Measurements from ENCODE around the gene CALU. TPM values are rescaled to one million over a fixed set of nuclear protein-coding genes. Genes with fewer than 3 reads are reported as not detected.

Gene CALU
- total RNA-seq, 4 donors from 2014 or later: 32.4 to 44.1 (median 36.7) TPM

DNA sequence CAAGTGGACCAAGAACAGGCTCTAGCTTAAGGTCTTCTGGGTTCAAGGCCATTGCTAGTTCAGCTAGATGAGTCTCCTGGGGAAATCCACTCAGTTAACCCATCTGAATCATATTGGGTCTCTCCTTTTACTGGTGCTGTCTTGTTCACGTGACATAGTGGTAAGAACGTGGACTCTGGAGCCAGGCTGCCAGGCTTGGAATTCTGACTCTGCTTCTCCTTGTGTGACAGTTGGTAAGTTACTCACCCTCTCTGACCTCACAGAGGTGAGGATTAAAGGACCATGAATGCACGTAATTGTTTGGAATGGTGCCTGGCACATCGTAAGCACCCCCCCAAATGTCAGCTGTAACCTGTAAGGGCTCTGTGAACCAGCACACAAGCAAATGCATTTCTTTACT, 9.7 kb upstream of the CALU start:
- no peaks in the 10 kb centered on the region for H3K9me3 ChIP-seq
- H3K36me3 ChIP-seq: no peaks in the 10 kb centered on the region
- H3K27me3 ChIP-seq: no peaks in the 10 kb centered on the region
- no peak overlapping the region for H3K4me3 ChIP-seq
- no peaks in the 10 kb centered on the region for H3K4me1 ChIP-seq
- TF ChIP-seq, protein P1, sequence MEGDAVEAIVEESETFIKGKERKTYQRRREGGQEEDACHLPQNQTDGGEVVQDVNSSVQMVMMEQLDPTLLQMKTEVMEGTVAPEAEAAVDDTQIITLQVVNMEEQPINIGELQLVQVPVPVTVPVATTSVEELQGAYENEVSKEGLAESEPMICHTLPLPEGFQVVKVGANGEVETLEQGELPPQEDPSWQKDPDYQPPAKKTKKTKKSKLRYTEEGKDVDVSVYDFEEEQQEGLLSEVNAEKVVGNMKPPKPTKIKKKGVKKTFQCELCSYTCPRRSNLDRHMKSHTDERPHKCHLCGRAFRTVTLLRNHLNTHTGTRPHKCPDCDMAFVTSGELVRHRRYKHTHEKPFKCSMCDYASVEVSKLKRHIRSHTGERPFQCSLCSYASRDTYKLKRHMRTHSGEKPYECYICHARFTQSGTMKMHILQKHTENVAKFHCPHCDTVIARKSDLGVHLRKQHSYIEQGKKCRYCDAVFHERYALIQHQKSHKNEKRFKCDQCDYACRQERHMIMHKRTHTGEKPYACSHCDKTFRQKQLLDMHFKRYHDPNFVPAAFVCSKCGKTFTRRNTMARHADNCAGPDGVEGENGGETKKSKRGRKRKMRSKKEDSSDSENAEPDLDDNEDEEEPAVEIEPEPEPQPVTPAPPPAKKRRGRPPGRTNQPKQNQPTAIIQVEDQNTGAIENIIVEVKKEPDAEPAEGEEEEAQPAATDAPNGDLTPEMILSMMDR (IDR thresholded peaks at IDR 0.05): no peak
- TF ChIP-seq EP300 (IDR thresholded peaks at IDR 0.05) (no peak), POLR2A (IDR thresholded peaks at IDR 0.05) (no peak), POLR2AphosphoS5 (IDR thresholded peaks at IDR 0.05) (no peak)
- no peak for DNase-seq (ENCODE audit: low spot score in 2 of 2)
- no peak overlapping the region for H3K27ac ChIP-seq
- WGBS: 68% methylated on average over 4 of the region's 4 CpGs

- no peak overlapping the region for H3K27ac ChIP-seq
- TF ChIP-seq, protein P1 (IDR thresholded peaks at IDR 0.05): no peak
- TF ChIP-seq EP300 (IDR thresholded peaks at IDR 0.05) (no peak), POLR2A (IDR thresholded peaks at IDR 0.05) (no peak), POLR2AphosphoS5 (IDR thresholded peaks at IDR 0.05) (no peak)
- no peaks in the 10 kb centered on the region for H3K4me1 ChIP-seq
- no peak overlapping the region for H3K4me3 ChIP-seq
- H3K27me3 ChIP-seq: no peaks in the 10 kb centered on the region
- 89% methylated on average over 8 of the region's 8 CpGs for WGBS
- no peak for DNase-seq (ENCODE audit: low spot score in 2 of 2)
- no peaks in the 10 kb centered on the region for H3K36me3 ChIP-seq
- no peaks in the 10 kb centered on the region for H3K9me3 ChIP-seq
Observed at GRCh38 chr7:128731184-128731583, 8.0 kb upstream of the CALU start.

- Histone ChIP-seq H3K9me3 (no peaks in the 10 kb centered on the region), H3K27ac (no peak overlapping the region), H3K4me1 (no peaks in the 10 kb centered on the region), H3K4me3 (no peak overlapping the region), H3K36me3 (no peaks in the 10 kb centered on the region), H3K27me3 (no peaks in the 10 kb centered on the region)
- DNase-seq (ENCODE audit: low spot score in 2 of 2): no peak
- TF ChIP-seq POLR2A (IDR thresholded peaks at IDR 0.05): no peak
- TF ChIP-seq, protein P1 (IDR thresholded peaks at IDR 0.05): no peak
- TF ChIP-seq EP300 (IDR thresholded peaks at IDR 0.05): no peak
- no peak for TF ChIP-seq POLR2AphosphoS5 (IDR thresholded peaks at IDR 0.05)
- WGBS: 66% methylated on average over 2 of the region's 2 CpGs
Observed at GRCh38 chr7:128732521-128733277, 6.5 kb upstream of the CALU start.

- Histone ChIP-seq H3K36me3 (no peaks in the 10 kb centered on the region), H3K9me3 (no peaks in the 10 kb centered on the region), H3K4me3 (no peak overlapping the region), H3K4me1 (peaks cover 4% of the 10 kb centered on the region), H3K27ac (no peak overlapping the region), H3K27me3 (no peaks in the 10 kb centered on the region)
- DNase-seq (ENCODE audit: low spot score in 2 of 2): no peak
- no peak for TF ChIP-seq EP300 (IDR thresholded peaks at IDR 0.05)
- TF ChIP-seq POLR2AphosphoS5 (IDR thresholded peaks at IDR 0.05): no peak
- TF ChIP-seq POLR2A (IDR thresholded peaks at IDR 0.05): no peak
- TF ChIP-seq, protein P1 (IDR thresholded peaks at IDR 0.05): no peak
- WGBS: 77% methylated on average over 2 of the region's 2 CpGs
Observed at GRCh38 chr7:128733278-128733645, 5.9 kb upstream of the CALU start.

DNA sequence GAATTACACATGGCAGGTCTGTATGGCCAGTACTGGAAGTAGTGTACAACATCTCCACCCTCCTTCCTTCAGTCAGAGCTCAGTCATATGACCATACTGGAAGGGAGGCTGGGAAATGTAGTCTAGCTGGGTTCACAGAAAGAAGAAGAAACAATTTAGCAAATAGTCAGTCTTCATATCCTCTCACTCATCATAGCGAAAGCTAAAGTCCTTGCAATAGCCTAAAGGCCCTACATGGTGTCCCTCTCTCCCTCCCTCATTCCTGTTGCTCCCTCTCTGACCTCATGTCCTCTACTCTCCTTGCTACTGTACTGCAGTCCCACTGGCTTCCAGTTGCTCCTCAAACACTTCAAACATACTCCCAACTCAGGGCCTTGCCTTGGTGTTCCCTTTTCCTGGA, 4.3 kb upstream of the CALU start:
- H3K27me3 ChIP-seq: no peaks in the 10 kb centered on the region
- peaks cover 7% of the 10 kb centered on the region for H3K4me1 ChIP-seq
- DNase-seq (ENCODE audit: low spot score in 2 of 2): no peak
- no peak overlapping the region for H3K4me3 ChIP-seq
- WGBS: 100% methylated on average over 1 of the region's 1 CpG
- TF ChIP-seq, protein P1 (IDR thresholded peaks at IDR 0.05): no peak
- TF ChIP-seq POLR2A (IDR thresholded peaks at IDR 0.05) (no peak), EP300 (IDR thresholded peaks at IDR 0.05) (no peak), POLR2AphosphoS5 (IDR thresholded peaks at IDR 0.05) (no peak)
- H3K9me3 ChIP-seq: no peaks in the 10 kb centered on the region
- H3K27ac ChIP-seq: no peak overlapping the region
- no peaks in the 10 kb centered on the region for H3K36me3 ChIP-seq

Data from suprapubic skin (tissue), 4 donors.